ENCODE data around the gene PARVB.

PARVB gene

DNA sequence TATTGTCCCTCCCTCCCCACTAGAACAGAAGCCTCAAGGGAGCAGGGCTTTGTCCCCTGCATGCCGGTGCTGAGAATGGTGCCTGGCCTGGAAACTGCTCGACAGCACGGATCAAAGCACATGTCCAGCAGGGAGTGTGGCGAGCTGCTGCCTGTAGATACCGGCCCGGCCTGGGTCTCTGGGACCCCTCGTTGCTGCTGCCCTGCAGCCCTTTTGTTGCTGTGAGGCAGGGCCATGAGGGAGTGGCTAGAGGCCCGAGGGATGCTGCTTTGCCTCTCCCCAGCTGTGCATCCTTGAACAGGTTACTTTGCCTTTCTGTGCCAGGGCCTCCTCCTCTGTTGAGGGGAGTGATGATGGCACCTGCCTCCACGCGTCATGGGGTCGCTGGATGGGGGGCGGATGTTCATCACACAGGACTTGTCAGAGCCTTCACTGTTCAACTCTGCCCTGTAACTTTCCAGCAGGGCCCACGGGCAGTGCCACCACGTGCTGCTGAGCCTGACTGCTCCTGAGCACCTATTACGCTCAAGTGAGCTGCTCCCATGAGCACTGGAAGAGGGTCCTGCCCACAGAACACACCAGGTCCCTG lies 141.3 kb downstream of the PARVB start:
- TF ChIP-seq, protein P1, sequence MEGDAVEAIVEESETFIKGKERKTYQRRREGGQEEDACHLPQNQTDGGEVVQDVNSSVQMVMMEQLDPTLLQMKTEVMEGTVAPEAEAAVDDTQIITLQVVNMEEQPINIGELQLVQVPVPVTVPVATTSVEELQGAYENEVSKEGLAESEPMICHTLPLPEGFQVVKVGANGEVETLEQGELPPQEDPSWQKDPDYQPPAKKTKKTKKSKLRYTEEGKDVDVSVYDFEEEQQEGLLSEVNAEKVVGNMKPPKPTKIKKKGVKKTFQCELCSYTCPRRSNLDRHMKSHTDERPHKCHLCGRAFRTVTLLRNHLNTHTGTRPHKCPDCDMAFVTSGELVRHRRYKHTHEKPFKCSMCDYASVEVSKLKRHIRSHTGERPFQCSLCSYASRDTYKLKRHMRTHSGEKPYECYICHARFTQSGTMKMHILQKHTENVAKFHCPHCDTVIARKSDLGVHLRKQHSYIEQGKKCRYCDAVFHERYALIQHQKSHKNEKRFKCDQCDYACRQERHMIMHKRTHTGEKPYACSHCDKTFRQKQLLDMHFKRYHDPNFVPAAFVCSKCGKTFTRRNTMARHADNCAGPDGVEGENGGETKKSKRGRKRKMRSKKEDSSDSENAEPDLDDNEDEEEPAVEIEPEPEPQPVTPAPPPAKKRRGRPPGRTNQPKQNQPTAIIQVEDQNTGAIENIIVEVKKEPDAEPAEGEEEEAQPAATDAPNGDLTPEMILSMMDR (conservative IDR thresholded peaks at IDR 0.05; ENCODE audit: low read depth): no peak
- no peak overlapping the region for H3K27ac ChIP-seq
- DNase-seq (ENCODE audit: low spot score): no peak
- ChIA-PET CTCF (no interaction called here), POLR2A (ENCODE audit: low non-redundant PET) (no interaction called here)

GRCh38 chr22:44166498-44167276 lies 142.6 kb downstream of the PARVB start:
- no peak overlapping the region for H3K27ac ChIP-seq
- no peak for DNase-seq (ENCODE audit: low spot score)
- TF ChIP-seq, protein P1 (conservative IDR thresholded peaks at IDR 0.05; ENCODE audit: low read depth): no peak
- ChIA-PET POLR2A (ENCODE audit: low non-redundant PET) (no interaction called here), CTCF (no interaction called here)

GRCh38 chr22:44167501-44167900 lies 143.4 kb downstream of the PARVB start:
- no peak overlapping the region for H3K27ac ChIP-seq
- POLR2A ChIA-PET (ENCODE audit: low non-redundant PET): no interaction called here
- TF ChIP-seq, protein P1 (conservative IDR thresholded peaks at IDR 0.05; ENCODE audit: low read depth): no peak
- no peak for DNase-seq (ENCODE audit: low spot score)
- CTCF ChIA-PET: no interaction called here

DNA sequence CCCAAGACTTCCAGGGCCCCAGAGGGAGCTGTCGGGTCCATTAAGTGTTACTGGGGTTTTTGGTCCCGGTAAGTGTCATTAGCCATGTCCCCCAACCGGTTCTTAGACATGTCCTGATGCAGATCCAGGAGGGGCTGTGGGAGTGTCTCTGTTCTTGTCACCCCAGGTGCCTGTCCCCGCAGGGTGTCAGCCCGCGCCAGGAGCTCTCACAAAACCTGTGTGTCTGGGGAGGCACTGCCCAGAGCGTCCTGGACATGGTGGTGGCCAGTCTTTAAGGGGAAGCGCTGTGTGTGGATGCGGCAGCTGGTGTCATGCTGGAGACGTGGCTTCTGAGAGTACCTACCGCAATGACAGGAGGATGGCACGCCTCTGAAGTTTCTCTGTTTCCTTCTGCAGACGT lies 144.1 kb downstream of the PARVB start:
- CTCF ChIA-PET: interaction anchor here (0.6 kb wide), 1 partner anchor 609 kb away, joined by 5 read pairs; no protein-coding TSS in a partner anchor
- H3K27ac ChIP-seq: no peak overlapping the region
- DNase-seq (ENCODE audit: low spot score): no peak
- POLR2A ChIA-PET (ENCODE audit: low non-redundant PET): no interaction called here
- TF ChIP-seq, protein P1 (conservative IDR thresholded peaks at IDR 0.05; ENCODE audit: low read depth): no peak

GRCh38 chr22:44170470-44170869 lies 146.4 kb downstream of the PARVB start:
- H3K27ac ChIP-seq: no peak overlapping the region
- TF ChIP-seq, protein P1 (conservative IDR thresholded peaks at IDR 0.05; ENCODE audit: low read depth): no peak
- POLR2A ChIA-PET (ENCODE audit: low non-redundant PET): no interaction called here
- CTCF ChIA-PET: no interaction called here
- DNase-seq (ENCODE audit: low spot score): no peak

- no peak for DNase-seq (ENCODE audit: low spot score)
- H3K27ac ChIP-seq: no peak overlapping the region
- CTCF ChIA-PET: no interaction called here
- TF ChIP-seq, protein P1 (conservative IDR thresholded peaks at IDR 0.05; ENCODE audit: low read depth): no peak
- POLR2A ChIA-PET (ENCODE audit: low non-redundant PET): no interaction called here
These were observed 147.5 kb downstream of the PARVB start for GRCh38 chr22:44171561-44171960.
